HepG2 (cell line): ENCODE results near the gene LRRC17. TPM values are rescaled to one million over a fixed set of nuclear protein-coding genes. Genes with fewer than 3 reads are reported as not detected.

Experiments
- ATAC-seq: fragments of 200-7000 bp; cut with Tn5 transposase; 3 replicates; pipeline ENCODE4 v1.9.1; 2020; ENCODE audit warnings: mild to moderate bottlenecking, moderate library complexity
- BruUV-seq: library from RNA; stranded (reverse); fragments of 400-500 nt; replicated peaks from 2 replicates; lab custom pipeline; 2021; lab: Mats Ljungman, UMichigan
- CTCF ChIA-PET: fragments of 300-600 bp; formaldehyde crosslinking; extraction: SDS; loops from one replicate; lab custom pipeline; 2021; ENCODE audit warnings: low total read pairs, inconsistent platforms, low intra/inter-chr PET ratio; lab: Yijun Ruan, JAX
- POLR2A ChIA-PET: fragments of 350-600 bp; sonication (Branson Sonifier 250); formaldehyde crosslinking; loops from one replicate; lab custom pipeline; 2020; ENCODE audit warnings: antibody characterized with exemption, inconsistent platforms; lab: Yijun Ruan, JAX
- DNase-seq: peaks from one replicate; pipeline ENCODE4 v3.0.0-alpha.2; 2015; ENCODE audit warnings: low spot score
- FAIRE-seq: peaks from 3 replicates; lab custom pipeline; 2011; peaks lifted over from hg19 to GRCh38; lab: Jason Lieb, UNC
- H2AFZ ChIP-seq: one replicate; pipeline ENCODE4 v1.6.1; 2011; ENCODE audit warnings: low read length, inconsistent platforms
- H3K27ac ChIP-seq: fragments of 300-600 bp; 3 replicates; pipeline ENCODE4 v1.8.0; 2011; ENCODE audit warnings: mixed run types, mild to moderate bottlenecking, mixed read lengths, low read length, inconsistent platforms; ENCODE audit not compliant: insufficient read depth; ENCODE audit errors: extremely low read length
- H3K27me3 ChIP-seq, 2 experiments: fragments of 200-600 bp in 1 of 2; 2 replicates in 1 of 2; 3 replicates in 1 of 2; pipeline versions ENCODE4 v1.6.0 to v1.8.0; 2011; ENCODE audit warnings: low read length in 2 of 2, mild to moderate bottlenecking in 2 of 2, moderate library complexity in 2 of 2, inconsistent platforms in 1 of 2; ENCODE audit not compliant: insufficient read depth in 2 of 2, control insufficient read depth in 1 of 2
- H3K36me3 ChIP-seq, 2 experiments: fragments of 200-600 bp in 1 of 2; replicated peaks in 1 of 2; 2 replicates in 1 of 2; 3 replicates in 1 of 2; pipeline versions ENCODE4 v1.5.1 to v1.8.0; 2011; ENCODE audit warnings: low read length in 2 of 2, inconsistent platforms in 1 of 2; ENCODE audit not compliant: insufficient read depth in 2 of 2, control insufficient read depth in 1 of 2
- H3K4me1 ChIP-seq: 2 replicates; pipeline ENCODE4 v1.5.1; 2012; ENCODE audit warnings: low read length, inconsistent platforms; ENCODE audit not compliant: insufficient read depth
- H3K4me2 ChIP-seq: 2 replicates; pipeline ENCODE4 v1.6.0; 2011; ENCODE audit warnings: low read depth, low read length, inconsistent platforms
- H3K4me3 ChIP-seq, 3 experiments: fragments of 200-600 bp in 1 of 3; sonication (generic), shearing (Covaris generic) in 1 of 3; replicated peaks in 1 of 3; 2 replicates each; pipeline ENCODE4 v1.5.1; 2011 to 2016; ENCODE audit warnings: low read length in 3 of 3, inconsistent platforms in 2 of 3, low read depth in 2 of 3, mild to moderate bottlenecking in 2 of 3, control low read depth in 1 of 3, mixed read lengths in 1 of 3; ENCODE audit not compliant: insufficient read depth in 1 of 3
- H3K79me2 ChIP-seq: one replicate; pipeline ENCODE4 v1.6.1; 2011; ENCODE audit warnings: low read length, inconsistent platforms; ENCODE audit not compliant: insufficient read depth
- H3K9ac ChIP-seq: 2 replicates; pipeline ENCODE4 v1.6.0; 2011; ENCODE audit warnings: mild to moderate bottlenecking, low read depth, low read length, inconsistent platforms; ENCODE audit not compliant: insufficient read depth
- H3K9me3 ChIP-seq: 2 replicates; pipeline ENCODE4 v1.5.1; 2012; ENCODE audit warnings: mild to moderate bottlenecking, low read length
- H4K20me1 ChIP-seq: 2 replicates; pipeline ENCODE4 v1.6.0; 2011; ENCODE audit warnings: inconsistent platforms, mild to moderate bottlenecking, low read length, moderate library complexity; ENCODE audit not compliant: insufficient read depth
- BCL6 ChIP-seq: IDR thresholded peaks from 2 replicates; pipeline ENCODE4 v1.6.1; 2016; ENCODE audit warnings: missing genetic modification reagents, missing compliant biosample characterization
- CERS6 ChIP-seq: sonication (generic); formaldehyde crosslinking; IDR thresholded peaks from 2 replicates; pipeline ENCODE4 v1.5.0; 2020; ENCODE audit warnings: missing genetic modification reagents
- DMAP1 ChIP-seq: IDR thresholded peaks from 2 replicates; pipeline ENCODE4 v1.6.1; 2016
- FOSL2 ChIP-seq: sonication (generic); formaldehyde crosslinking; IDR thresholded peaks from 2 replicates; pipeline ENCODE4 v1.4.0; 2020; ENCODE audit warnings: missing genetic modification reagents
- HNRNPUL1 ChIP-seq: fragments of 200-400 bp; formaldehyde crosslinking; IDR thresholded peaks from 2 replicates; pipeline ENCODE4 v1.6.1; 2017; ENCODE audit warnings: low read depth, mild to moderate bottlenecking, low read length, moderate library complexity
- MTF1 ChIP-seq: sonication (generic); formaldehyde crosslinking; IDR thresholded peaks from 2 replicates; pipeline ENCODE4 v1.5.0; 2020; ENCODE audit warnings: missing genetic modification reagents
- NFE2 ChIP-seq: sonication (generic); formaldehyde crosslinking; IDR thresholded peaks from 2 replicates; pipeline ENCODE4 v1.4.0; 2020; ENCODE audit warnings: missing genetic modification reagents
- SP4 ChIP-seq: sonication (generic); formaldehyde crosslinking; IDR thresholded peaks from 2 replicates; pipeline ENCODE4 v1.8.1; 2023; ENCODE audit warnings: mild to moderate bottlenecking, missing genetic modification reagents
- WIZ ChIP-seq: sonication (generic); formaldehyde crosslinking; IDR thresholded peaks from 2 replicates; pipeline ENCODE4 v1.5.1; 2020; ENCODE audit warnings: mild to moderate bottlenecking, missing genetic modification reagents
- ZFP1 ChIP-seq: IDR thresholded peaks from 2 replicates; pipeline ENCODE4 v1.6.1; 2016
- ZFP91 ChIP-seq: sonication (generic); formaldehyde crosslinking; IDR thresholded peaks from 2 replicates; pipeline ENCODE4 v1.9.0; 2022; ENCODE audit warnings: missing genetic modification reagents, mild to moderate bottlenecking, borderline replicate concordance
- ZNF20 ChIP-seq: sonication (generic); formaldehyde crosslinking; IDR thresholded peaks from 2 replicates; pipeline ENCODE4 v1.4.0; 2020; ENCODE audit warnings: mild to moderate bottlenecking, moderate library complexity, missing genetic modification reagents
- ZNF251 ChIP-seq: sonication (generic); formaldehyde crosslinking; IDR thresholded peaks from 2 replicates; pipeline ENCODE4 v1.9.0; 2021; ENCODE audit warnings: mild to moderate bottlenecking, missing genetic modification reagents
- ZNF790 ChIP-seq: sonication (generic); formaldehyde crosslinking; IDR thresholded peaks from 2 replicates; pipeline ENCODE4 v1.8.0; 2022; ENCODE audit warnings: missing genetic modification reagents, mild to moderate bottlenecking, borderline replicate concordance
- whole genome bisulfite sequencing: methylation state at CpG from one replicate; pipeline ENCODE4 v1.1.6; 2017; ENCODE audit warnings: low lambda C conversion rate; 5-methylcytosine and 5-hydroxymethylcytosine counted together
- in situ Hi-C: cut with HindIII; loops from 2 replicates; pipeline ENCODE4 v1.10.0; 2017; ENCODE audit warnings: low pct_unique_long_range_greater_than_20kb; ENCODE audit not compliant: extremely low pct_ligation_motif_present
- intact Hi-C: fragments of 100-400 bp; cut with micrococcal nuclease; formaldehyde crosslinking; loops from one replicate; pipeline ENCODE4 v1.10.0; 2022; ENCODE audit not compliant: unreplicated experiment
- polyA plus RNA-seq, 8 experiments: library from polyadenylated mRNA; depleted of rRNA in 3 of 8; stranded (reverse) in 7 of 8; unstranded in 1 of 8; fragments of >200 nt; fragmentation: Illumina TruSeq in 4 of 8; extraction: Trizol in 4 of 8; gene quantifications; 2 replicates each; pipeline versions ENCODE4 v1.2.1 to v1.2.3, GENCODE V29; 2011 to 2016; ENCODE audit warnings: low read depth in 4 of 8, missing spikeins in 1 of 8, mixed read lengths in 1 of 8; ENCODE audit not compliant: insufficient read depth in 1 of 8
- total RNA-seq, 5 experiments: library from RNA; depleted of rRNA; stranded (reverse); fragments of >200 nt; fragmentation: Illumina TruSeq; extraction: Trizol; gene quantifications; 2 replicates each; pipeline ENCODE4 v1.2.3, GENCODE V29; 2016; ENCODE audit warnings: low read depth in 1 of 5
- TF ChIP-seq, protein P1 (sequence below): IDR thresholded peaks from 2 replicates; pipeline ENCODE4 v1.6.1; 2016; ENCODE audit warnings: low read depth, borderline replicate concordance
- TF ChIP-seq, protein P2 (sequence below): sonication (generic); formaldehyde crosslinking; IDR thresholded peaks from 2 replicates; pipeline ENCODE4 v1.5.1; 2020; ENCODE audit warnings: missing genetic modification reagents, mild to moderate bottlenecking, borderline replicate concordance
- TF ChIP-seq, protein P3 (sequence below): sonication (generic); formaldehyde crosslinking; IDR thresholded peaks from 2 replicates; pipeline ENCODE4 v1.5.0; 2020; ENCODE audit warnings: missing genetic modification reagents

LRRC17 gene
- total and polyA plus RNA-seq, 2 of the 13 experiments (the other 11 are each of a cell fraction or from before 2014, with no cell fraction given), result 0.20 to 0.66 TPM

- in situ Hi-C loops (no loop called here), intact Hi-C loops (no loop called here)
- Histone ChIP-seq H3K4me3 (no peak overlapping the region), H3K4me2 (no peak overlapping the region), H2AFZ (no peak overlapping the region), H3K36me3 (no peaks in the 10 kb centered on the region), H3K27me3 (no peaks in the 10 kb centered on the region), H4K20me1 (no peaks in the 10 kb centered on the region), H3K4me1 (no peaks in the 10 kb centered on the region), H3K9ac (no peak overlapping the region), H3K9me3 (no peaks in the 10 kb centered on the region), H3K27ac (no peak overlapping the region), H3K79me2 (no peaks in the 10 kb centered on the region)
- TF ChIP-seq NFE2 (CRISPR knock-in tag) (no peak), WIZ (CRISPR knock-in tag) (no peak), BCL6 (CRISPR knock-in tag) (no peak), ZNF790 (CRISPR knock-in tag) (no peak), ZNF251 (CRISPR knock-in tag) (no peak), CERS6 (CRISPR knock-in tag) (no peak), SP4 (CRISPR knock-in tag) (no peak), HNRNPUL1 (no peak), FOSL2 (CRISPR knock-in tag) (no peak), ZNF20 (CRISPR knock-in tag) (no peak), ZFP91 (no peak), DMAP1 (CRISPR knock-in tag) (no peak), MTF1 (CRISPR knock-in tag) (no peak), ZFP1 (CRISPR knock-in tag) (no peak)
- TF ChIP-seq, protein P1, sequence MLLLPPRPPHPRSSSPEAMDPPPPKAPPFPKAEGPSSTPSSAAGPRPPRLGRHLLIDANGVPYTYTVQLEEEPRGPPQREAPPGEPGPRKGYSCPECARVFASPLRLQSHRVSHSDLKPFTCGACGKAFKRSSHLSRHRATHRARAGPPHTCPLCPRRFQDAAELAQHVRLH (CRISPR knock-in tag), result no peak
- TF ChIP-seq, protein P2, sequence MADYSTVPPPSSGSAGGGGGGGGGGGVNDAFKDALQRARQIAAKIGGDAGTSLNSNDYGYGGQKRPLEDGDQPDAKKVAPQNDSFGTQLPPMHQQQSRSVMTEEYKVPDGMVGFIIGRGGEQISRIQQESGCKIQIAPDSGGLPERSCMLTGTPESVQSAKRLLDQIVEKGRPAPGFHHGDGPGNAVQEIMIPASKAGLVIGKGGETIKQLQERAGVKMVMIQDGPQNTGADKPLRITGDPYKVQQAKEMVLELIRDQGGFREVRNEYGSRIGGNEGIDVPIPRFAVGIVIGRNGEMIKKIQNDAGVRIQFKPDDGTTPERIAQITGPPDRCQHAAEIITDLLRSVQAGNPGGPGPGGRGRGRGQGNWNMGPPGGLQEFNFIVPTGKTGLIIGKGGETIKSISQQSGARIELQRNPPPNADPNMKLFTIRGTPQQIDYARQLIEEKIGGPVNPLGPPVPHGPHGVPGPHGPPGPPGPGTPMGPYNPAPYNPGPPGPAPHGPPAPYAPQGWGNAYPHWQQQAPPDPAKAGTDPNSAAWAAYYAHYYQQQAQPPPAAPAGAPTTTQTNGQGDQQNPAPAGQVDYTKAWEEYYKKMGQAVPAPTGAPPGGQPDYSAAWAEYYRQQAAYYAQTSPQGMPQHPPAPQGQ (CRISPR knock-in tag), result no peak
- TF ChIP-seq, protein P3, sequence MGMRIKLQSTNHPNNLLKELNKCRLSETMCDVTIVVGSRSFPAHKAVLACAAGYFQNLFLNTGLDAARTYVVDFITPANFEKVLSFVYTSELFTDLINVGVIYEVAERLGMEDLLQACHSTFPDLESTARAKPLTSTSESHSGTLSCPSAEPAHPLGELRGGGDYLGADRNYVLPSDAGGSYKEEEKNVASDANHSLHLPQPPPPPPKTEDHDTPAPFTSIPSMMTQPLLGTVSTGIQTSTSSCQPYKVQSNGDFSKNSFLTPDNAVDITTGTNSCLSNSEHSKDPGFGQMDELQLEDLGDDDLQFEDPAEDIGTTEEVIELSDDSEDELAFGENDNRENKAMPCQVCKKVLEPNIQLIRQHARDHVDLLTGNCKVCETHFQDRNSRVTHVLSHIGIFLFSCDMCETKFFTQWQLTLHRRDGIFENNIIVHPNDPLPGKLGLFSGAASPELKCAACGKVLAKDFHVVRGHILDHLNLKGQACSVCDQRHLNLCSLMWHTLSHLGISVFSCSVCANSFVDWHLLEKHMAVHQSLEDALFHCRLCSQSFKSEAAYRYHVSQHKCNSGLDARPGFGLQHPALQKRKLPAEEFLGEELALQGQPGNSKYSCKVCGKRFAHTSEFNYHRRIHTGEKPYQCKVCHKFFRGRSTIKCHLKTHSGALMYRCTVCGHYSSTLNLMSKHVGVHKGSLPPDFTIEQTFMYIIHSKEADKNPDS, result no peak
- no peak for ATAC-seq
- no peak for FAIRE-seq
- no TSS peak for BruUV-seq
- ChIA-PET POLR2A (no interaction called here), CTCF (no interaction called here)
- WGBS, result 79% methylated on average over 4 of the region's 4 CpGs
- DNase-seq, result no peak
Observed at GRCh38 chr7:102944241-102944640, 31.4 kb downstream of the LRRC17 start.
